ENCODE measurements around the gene MYO9B.

Gene MYO9B

DNA sequence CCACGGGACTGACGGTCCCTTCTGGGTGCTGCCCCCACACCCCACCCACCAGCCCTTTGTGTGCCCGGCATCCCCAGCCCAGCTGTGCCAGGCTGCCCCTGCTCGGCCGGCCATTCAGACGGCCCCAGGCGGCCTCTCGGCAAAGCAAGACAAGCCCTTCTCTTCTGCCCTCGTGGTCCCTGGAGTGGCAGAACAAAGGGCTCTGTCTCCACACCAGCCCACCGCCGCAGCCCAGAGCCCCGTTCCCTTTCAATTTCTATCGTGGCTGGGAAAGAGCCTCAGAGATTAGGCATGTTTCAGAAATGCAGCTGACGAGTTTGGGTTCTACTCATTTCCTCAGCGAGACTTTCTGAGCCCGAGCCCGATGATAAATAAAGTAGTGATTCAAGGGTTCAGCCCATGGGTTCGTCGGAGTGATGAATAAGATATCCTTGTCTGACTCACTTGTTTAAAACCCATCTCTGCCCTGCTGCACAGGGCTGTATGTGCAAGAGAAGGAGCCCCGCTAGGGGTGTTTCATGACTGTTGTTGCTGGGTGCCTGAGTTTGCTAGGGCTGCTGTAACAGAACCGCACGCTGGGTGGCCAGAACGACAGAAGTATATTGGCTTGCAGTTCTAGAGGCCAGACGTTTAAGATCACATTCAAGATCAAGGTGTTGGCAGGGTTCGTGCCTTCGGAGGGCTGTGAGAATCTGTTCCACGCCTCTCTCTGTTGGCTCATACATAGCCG lies 4.3 kb downstream of the MYO9B start:
- Histone ChIP-seq H3K27ac (ENCODE audit: insufficient read depth in 1 of 2, low read depth in 1 of 2, low read length in 2 of 2, poor library complexity in 1 of 2, severe bottlenecking in 2 of 2) (peak overlapping the region in 1 of 2 experiments; percentile 3), H3K36me3 (ENCODE audit: control insufficient read depth in 4 of 4, insufficient read depth in 4 of 4, low read length in 3 of 4) (peaks cover 0 to 34% (median 12%) of the 10 kb centered on the region in 4 experiments), H3K4me3 (ENCODE audit: control insufficient read depth in 1 of 7, extremely low read depth in 1 of 7, insufficient read depth in 4 of 7, low read depth in 2 of 7, low read length in 6 of 7) (no peak overlapping the region), H3K4me1 (ENCODE audit: control extremely low read depth in 1 of 4, control insufficient read depth in 4 of 4, insufficient read depth in 4 of 4, low read length in 3 of 4) (peaks cover 0 to 34% (median 18%) of the 10 kb centered on the region in 4 experiments), H3K9me3 (ENCODE audit: control extremely low read depth in 1 of 5, control insufficient read depth in 4 of 5, insufficient read depth in 2 of 5, low read depth in 1 of 5, low read length in 4 of 5) (no peaks in the 10 kb centered on the region), H3K27me3 (replicated peaks in 2 of 5; ENCODE audit: control insufficient read depth in 4 of 5, insufficient read depth in 5 of 5, low read length in 4 of 5) (no peaks in the 10 kb centered on the region)
- CTCF ChIA-PET: no interaction called here
- 96% methylated on average over 25 of the region's 28 CpGs for WGBS (ENCODE audit: insufficient coverage)
- no peak for DNase-seq
- POLR2A ChIA-PET: no interaction called here

DNA sequence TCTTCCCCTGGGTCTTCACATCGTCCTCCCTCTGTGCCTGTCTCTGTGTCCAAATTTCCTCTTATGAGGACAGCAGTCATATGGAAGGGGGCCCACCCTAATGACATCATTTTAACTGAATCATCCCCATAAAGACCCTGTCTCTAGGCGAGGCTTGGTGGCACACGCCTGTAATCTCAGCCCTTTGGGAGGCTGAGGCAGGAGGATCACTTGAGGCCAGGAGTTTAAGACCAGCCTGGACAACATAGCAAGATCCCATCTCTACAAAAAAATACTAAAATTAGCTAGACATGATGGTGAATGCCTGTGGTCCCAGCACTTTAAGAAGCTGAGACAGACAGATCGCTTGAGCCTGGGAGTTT lies 4.8 kb downstream of the MYO9B start:
- no peak overlapping the region for H3K4me3 ChIP-seq (ENCODE audit: control insufficient read depth in 1 of 7, extremely low read depth in 1 of 7, insufficient read depth in 4 of 7, low read depth in 2 of 7, low read length in 6 of 7)
- CTCF ChIA-PET: interaction anchor here (0.8 to 1.8 kb wide), 2 partner anchors 13 to 30 kb away, joined by 3 to 4 read pairs; no protein-coding TSS in a partner anchor
- peaks cover 0 to 38% (median 13%) of the 10 kb centered on the region in 4 experiments for H3K36me3 ChIP-seq (ENCODE audit: control insufficient read depth in 4 of 4, insufficient read depth in 4 of 4, low read length in 3 of 4)
- POLR2A ChIA-PET: no interaction called here
- no peak for DNase-seq
- H3K9me3 ChIP-seq (ENCODE audit: control extremely low read depth in 1 of 5, control insufficient read depth in 4 of 5, insufficient read depth in 2 of 5, low read depth in 1 of 5, low read length in 4 of 5): no peaks in the 10 kb centered on the region
- peaks cover 0 to 33% (median 15%) of the 10 kb centered on the region in 4 experiments for H3K4me1 ChIP-seq (ENCODE audit: control extremely low read depth in 1 of 4, control insufficient read depth in 4 of 4, insufficient read depth in 4 of 4, low read length in 3 of 4)
- 90% methylated on average over 2 of the region's 4 CpGs for WGBS (ENCODE audit: insufficient coverage)
- peak overlapping the region in 1 of 2 experiments; percentile 3 for H3K27ac ChIP-seq (ENCODE audit: insufficient read depth in 1 of 2, low read depth in 1 of 2, low read length in 2 of 2, poor library complexity in 1 of 2, severe bottlenecking in 2 of 2)
- no peaks in the 10 kb centered on the region for H3K27me3 ChIP-seq (replicated peaks in 2 of 5; ENCODE audit: control insufficient read depth in 4 of 5, insufficient read depth in 5 of 5, low read length in 4 of 5)

DNA sequence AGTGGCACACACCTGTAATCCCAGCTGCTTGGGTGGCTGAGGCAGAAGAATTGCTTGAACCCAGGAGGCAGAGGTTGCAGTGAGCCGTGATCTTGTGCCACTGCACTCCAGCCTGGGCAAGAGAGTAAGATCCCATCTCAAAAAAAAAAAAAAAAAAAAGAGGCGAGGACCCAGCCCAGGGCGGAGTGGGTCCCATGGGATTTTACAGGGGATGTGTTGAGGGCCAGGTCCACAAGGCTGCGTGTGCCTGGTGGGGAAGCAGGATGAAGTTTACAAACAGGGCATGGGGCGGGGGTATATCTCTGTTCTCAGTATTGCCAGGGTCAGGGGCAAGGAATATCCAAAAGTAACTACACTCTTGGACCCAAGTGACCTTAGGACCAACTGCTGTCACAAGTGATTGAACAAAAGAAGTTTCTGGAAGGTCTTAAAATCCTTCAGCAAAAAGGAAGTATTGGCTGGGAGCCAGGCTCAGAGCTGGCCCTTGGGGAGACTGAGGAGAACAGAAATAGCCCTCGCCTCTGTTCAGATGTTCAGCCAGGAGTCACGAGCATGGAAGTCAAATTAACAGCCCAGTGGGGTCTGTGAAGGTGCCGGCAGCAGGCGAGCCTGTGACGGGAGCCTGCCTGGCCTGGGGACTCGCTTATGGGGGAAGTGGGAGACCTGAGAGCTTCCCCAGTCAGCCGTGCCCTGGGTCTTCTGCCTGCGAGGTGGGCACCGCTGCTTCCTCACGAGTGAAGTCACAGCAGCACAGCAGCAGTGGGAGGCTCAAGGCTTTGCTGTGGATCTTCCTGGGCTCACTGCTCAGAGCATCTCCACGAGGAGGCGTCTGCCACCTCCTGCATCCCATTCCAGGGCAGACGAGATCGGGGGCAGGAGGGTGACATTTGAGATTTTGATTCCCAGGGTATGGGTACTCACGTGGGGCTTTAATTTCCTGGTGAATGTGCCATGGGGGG lies 6.4 kb downstream of the MYO9B start:
- no peak for DNase-seq
- H3K27ac ChIP-seq (ENCODE audit: insufficient read depth in 1 of 2, low read depth in 1 of 2, low read length in 2 of 2, poor library complexity in 1 of 2, severe bottlenecking in 2 of 2): no peak overlapping the region
- WGBS (ENCODE audit: insufficient coverage): 86% methylated on average over 14 of the region's 20 CpGs
- H3K4me3 ChIP-seq (ENCODE audit: control insufficient read depth in 1 of 7, extremely low read depth in 1 of 7, insufficient read depth in 4 of 7, low read depth in 2 of 7, low read length in 6 of 7): no peak overlapping the region
- no peaks in the 10 kb centered on the region for H3K9me3 ChIP-seq (ENCODE audit: control extremely low read depth in 1 of 5, control insufficient read depth in 4 of 5, insufficient read depth in 2 of 5, low read depth in 1 of 5, low read length in 4 of 5)
- POLR2A ChIA-PET: no interaction called here
- peaks cover 0 to 28% (median 8%) of the 10 kb centered on the region in 4 experiments for H3K4me1 ChIP-seq (ENCODE audit: control extremely low read depth in 1 of 4, control insufficient read depth in 4 of 4, insufficient read depth in 4 of 4, low read length in 3 of 4)
- peaks cover 0 to 52% (median 26%) of the 10 kb centered on the region in 4 experiments for H3K36me3 ChIP-seq (ENCODE audit: control insufficient read depth in 4 of 4, insufficient read depth in 4 of 4, low read length in 3 of 4)
- CTCF ChIA-PET: interaction anchor here (1.8 kb wide), 1 partner anchor 12 kb away, joined by 4 read pairs; no protein-coding TSS in a partner anchor
- H3K27me3 ChIP-seq (replicated peaks in 2 of 5; ENCODE audit: control insufficient read depth in 4 of 5, insufficient read depth in 5 of 5, low read length in 4 of 5): no peaks in the 10 kb centered on the region

DNA sequence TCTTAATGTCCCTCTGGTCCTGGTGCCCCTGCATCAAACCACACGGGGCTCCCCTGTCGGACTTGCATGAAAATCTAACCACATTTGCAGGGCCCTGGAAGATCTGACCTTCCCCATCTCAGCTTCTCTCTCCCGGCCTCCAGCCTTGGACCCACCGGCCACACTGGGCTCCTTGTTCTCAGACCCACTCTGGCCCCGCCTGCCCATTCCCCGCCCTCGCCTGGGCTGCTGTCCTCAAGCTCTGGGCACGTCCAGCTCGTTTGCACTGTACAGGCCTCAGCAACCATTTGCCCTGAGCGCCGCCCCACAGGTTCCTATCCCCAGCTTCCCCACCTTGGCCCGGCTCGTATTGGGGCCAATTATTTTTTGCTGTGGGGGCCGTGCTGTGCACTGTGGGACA lies 10.5 kb downstream of the MYO9B start:
- ChIA-PET POLR2A (interaction anchor here (0.6 to 0.9 kb wide), 2 partner anchors 10 to 11 kb away, joined by 3 read pairs; partner anchors contain the start of genes HAUS8 and MYO9B), CTCF (interaction anchor here (1.0 to 1.6 kb wide), 4 partner anchors 9 to 30 kb away, joined by 3 to 7 read pairs (median 4); no protein-coding TSS in a partner anchor)
- Histone ChIP-seq H3K27me3 (replicated peaks in 2 of 5; ENCODE audit: control insufficient read depth in 4 of 5, insufficient read depth in 5 of 5, low read length in 4 of 5) (no peaks in the 10 kb centered on the region), H3K36me3 (ENCODE audit: control insufficient read depth in 4 of 4, insufficient read depth in 4 of 4, low read length in 3 of 4) (peaks cover 2 to 38% (median 20%) of the 10 kb centered on the region in 4 experiments), H3K4me3 (ENCODE audit: control insufficient read depth in 1 of 7, extremely low read depth in 1 of 7, insufficient read depth in 4 of 7, low read depth in 2 of 7, low read length in 6 of 7) (no peak overlapping the region), H3K9me3 (ENCODE audit: control extremely low read depth in 1 of 5, control insufficient read depth in 4 of 5, insufficient read depth in 2 of 5, low read depth in 1 of 5, low read length in 4 of 5) (no peaks in the 10 kb centered on the region), H3K4me1 (ENCODE audit: control extremely low read depth in 1 of 4, control insufficient read depth in 4 of 4, insufficient read depth in 4 of 4, low read length in 3 of 4) (peaks cover 8 to 36% (median 22%) of the 10 kb centered on the region in 4 experiments), H3K27ac (ENCODE audit: insufficient read depth in 1 of 2, low read depth in 1 of 2, low read length in 2 of 2, poor library complexity in 1 of 2, severe bottlenecking in 2 of 2) (no peak overlapping the region)
- DNase-seq: no peak
- 96% methylated on average over 13 of the region's 14 CpGs for WGBS (ENCODE audit: insufficient coverage)

DNA sequence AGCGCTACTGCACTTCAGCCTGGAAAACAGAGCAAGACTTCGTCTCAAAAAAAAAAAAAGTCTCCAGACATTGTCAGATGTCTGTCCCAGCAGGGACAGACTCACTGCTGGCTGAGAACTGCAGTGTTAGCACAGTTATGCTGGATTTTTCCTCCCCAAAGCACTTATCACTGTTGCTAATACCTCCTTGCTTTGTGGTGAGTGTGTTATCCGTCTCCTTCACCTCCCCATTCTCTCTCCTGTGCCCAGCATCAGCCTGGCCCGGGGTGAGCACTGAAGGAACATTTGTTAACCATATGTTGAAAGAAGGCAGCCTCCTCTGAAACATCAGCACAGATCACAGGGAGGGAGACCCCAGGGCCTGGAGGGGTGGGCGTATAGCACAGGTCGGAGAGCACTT lies 11.3 kb downstream of the MYO9B start:
- 91% methylated on average over 2 of the region's 6 CpGs for WGBS (ENCODE audit: insufficient coverage)
- Histone ChIP-seq H3K9me3 (ENCODE audit: control extremely low read depth in 1 of 5, control insufficient read depth in 4 of 5, insufficient read depth in 2 of 5, low read depth in 1 of 5, low read length in 4 of 5) (no peaks in the 10 kb centered on the region), H3K27ac (ENCODE audit: insufficient read depth in 1 of 2, low read depth in 1 of 2, low read length in 2 of 2, poor library complexity in 1 of 2, severe bottlenecking in 2 of 2) (no peak overlapping the region), H3K27me3 (replicated peaks in 2 of 5; ENCODE audit: control insufficient read depth in 4 of 5, insufficient read depth in 5 of 5, low read length in 4 of 5) (no peaks in the 10 kb centered on the region), H3K4me3 (ENCODE audit: control insufficient read depth in 1 of 7, extremely low read depth in 1 of 7, insufficient read depth in 4 of 7, low read depth in 2 of 7, low read length in 6 of 7) (no peak overlapping the region), H3K36me3 (ENCODE audit: control insufficient read depth in 4 of 4, insufficient read depth in 4 of 4, low read length in 3 of 4) (peaks cover 2 to 38% (median 20%) of the 10 kb centered on the region in 4 experiments), H3K4me1 (ENCODE audit: control extremely low read depth in 1 of 4, control insufficient read depth in 4 of 4, insufficient read depth in 4 of 4, low read length in 3 of 4) (peaks cover 8 to 40% (median 29%) of the 10 kb centered on the region in 4 experiments)
- CTCF ChIA-PET: interaction anchor here (1.3 to 1.4 kb wide), 2 partner anchors 22 to 29 kb away, joined by 4 read pairs; no protein-coding TSS in a partner anchor
- no peak for DNase-seq
- POLR2A ChIA-PET: interaction anchor here (0.9 kb wide), 2 partner anchors 11 to 133 kb away, joined by 3 read pairs; partner anchors contain the start of genes HAUS8 and MYO9B

DNA sequence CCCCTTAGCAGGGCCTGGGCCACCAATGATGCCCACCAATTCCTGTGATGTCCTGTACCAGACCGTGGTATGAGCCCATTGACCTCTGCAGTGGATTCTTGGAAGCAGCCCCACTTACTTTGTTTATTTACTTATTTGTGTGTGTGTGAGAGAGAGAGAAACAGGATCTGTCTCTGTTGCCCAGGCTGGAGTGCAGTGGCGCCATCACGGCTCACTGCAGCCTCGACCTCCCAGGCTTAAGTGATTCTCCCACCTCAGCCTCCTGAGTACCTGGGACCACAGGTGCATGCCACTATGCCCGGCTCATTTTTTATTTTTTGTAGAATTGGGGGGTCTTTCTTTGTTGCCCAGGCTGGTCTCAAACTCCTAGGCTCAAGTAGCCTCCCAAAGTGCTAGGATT lies 13.0 kb downstream of the MYO9B start:
- CTCF ChIA-PET: interaction anchor here (0.5 kb wide), 1 partner anchor 116 kb away, joined by 3 read pairs; no protein-coding TSS in a partner anchor
- no peak overlapping the region for H3K27ac ChIP-seq (ENCODE audit: insufficient read depth in 1 of 2, low read depth in 1 of 2, low read length in 2 of 2, poor library complexity in 1 of 2, severe bottlenecking in 2 of 2)
- POLR2A ChIA-PET: interaction anchor here (0.6 kb wide), 1 partner anchor 10 kb away, joined by 3 read pairs; no protein-coding TSS in a partner anchor

More for the DNA sequence above, 13.0 kb downstream of the MYO9B start:
- WGBS (ENCODE audit: insufficient coverage): no CpG with 5 or more reads among the region's 5 CpGs
- H3K4me3 ChIP-seq (ENCODE audit: control insufficient read depth in 1 of 7, extremely low read depth in 1 of 7, insufficient read depth in 4 of 7, low read depth in 2 of 7, low read length in 6 of 7): no peak overlapping the region
- peaks cover 10 to 47% (median 34%) of the 10 kb centered on the region in 4 experiments for H3K4me1 ChIP-seq (ENCODE audit: control extremely low read depth in 1 of 4, control insufficient read depth in 4 of 4, insufficient read depth in 4 of 4, low read length in 3 of 4)
- no peak for DNase-seq
- H3K36me3 ChIP-seq (ENCODE audit: control insufficient read depth in 4 of 4, insufficient read depth in 4 of 4, low read length in 3 of 4): peaks cover 5 to 31% (median 19%) of the 10 kb centered on the region in 4 experiments
- H3K9me3 ChIP-seq (ENCODE audit: control extremely low read depth in 1 of 5, control insufficient read depth in 4 of 5, insufficient read depth in 2 of 5, low read depth in 1 of 5, low read length in 4 of 5): no peaks in the 10 kb centered on the region
- no peaks in the 10 kb centered on the region for H3K27me3 ChIP-seq (replicated peaks in 2 of 5; ENCODE audit: control insufficient read depth in 4 of 5, insufficient read depth in 5 of 5, low read length in 4 of 5)
